Right cardiac atrium (tissue), 5 donors: Measurements from ENCODE around the gene PSMD12. TPM values are rescaled to one million over a fixed set of nuclear protein-coding genes. Genes with fewer than 3 reads are reported as not detected.
"Not testable (repeated sequence)": the region's sequence is repeated elsewhere in the genome, so short reads cannot be mapped to it uniquely, and the experiment has no call there.

Source experiments
- ATAC-seq, 2 donors: fragments of 200-7000 bp; cut with Tn5 transposase; one replicate each; pipeline versions ENCODE4 v1.8.0 to v1.9.1; 2020; ENCODE audit warnings: moderate library complexity in 2 of 2, mild to moderate bottlenecking in 1 of 2
- DNase-seq, 3 donors: peaks; one replicate each; pipeline ENCODE4 v3.0.0-alpha.2; 2020
- H3K27ac ChIP-seq: one replicate; pipeline ENCODE4 v1.5.1; 2013; ENCODE audit warnings: mild to moderate bottlenecking, low read length, control low read depth, moderate library complexity
- H3K27me3 ChIP-seq: one replicate; pipeline ENCODE4 v1.6.1; 2013; ENCODE audit not compliant: control insufficient read depth, insufficient read depth
- H3K4me1 ChIP-seq: one replicate; pipeline ENCODE4 v1.6.1; 2013; ENCODE audit warnings: low read length; ENCODE audit not compliant: control insufficient read depth, insufficient read depth
- H3K4me3 ChIP-seq: one replicate; pipeline ENCODE4 v1.5.1; 2013; ENCODE audit warnings: low read length, control low read depth
- H3K9me3 ChIP-seq: one replicate; pipeline ENCODE4 v1.6.1; 2013; ENCODE audit warnings: low read length; ENCODE audit not compliant: control insufficient read depth
- WGBS: extraction: QIAGEN DNeasy Blood & Tissue Kit; methylation state at CpG from one replicate; pipeline ENCODE4 v1.1.7; 2013; 5-methylcytosine and 5-hydroxymethylcytosine counted together
- intact Hi-C, 4 donors: fragments of 100-400 bp; cut with DNase I; formaldehyde crosslinking; loops; one replicate each; pipeline versions ENCODE4 v1.11.0 to v1.14.0; 2022 to 2023
- long read RNA-seq, 4 donors: library from polyadenylated mRNA; unstranded; transcript quantifications; one replicate each; pipeline ENCODE4 v2.0.0, GENCODE V29; 2020 to 2021
- polyA plus RNA-seq: library from polyadenylated mRNA; stranded (reverse); fragments of 200-250 nt; gene quantifications from one replicate; pipeline ENCODE4 v1.2.3, GENCODE V29; 2013
- total RNA-seq, 4 donors: library from RNA; stranded (reverse); fragmentation: NEBNext Ultra II Directional; extraction: Animal tissue kit (Norgen Biotek cat#: 25700); gene quantifications; one replicate each; pipeline ENCODE4 v1.2.1, GENCODE V29; 2021
- donor health status: healthy with polysubstance abuse.
- donor health status: DM: no; HTN: yes; CAD: no.
- donor health status: DM: no; HTN: no; CAD: no.
- donor health status: DM: no; HTN: yes; CAD: no; lungs with severe emphysema.
- donor health status: DM: yes; HTN: yes; CAD: no.

The PSMD12 gene
- 10 to 100 TPM; 47.2 to 59.5 (median 51.4) TPM for total RNA-seq
- 26.7 TPM for polyA plus RNA-seq
- long read RNA-seq, donor 1, full-length matches to known transcripts, result 93 of 105 reads
- long read RNA-seq, donor 1, partial matches to known transcripts, result 4 of 105 reads
- long read RNA-seq, donor 1, other reads (novel, unspliced or antisense), result 8 of 105 reads
- long read RNA-seq, donor 2, full-length matches to known transcripts, result 19 of 23 reads
- long read RNA-seq, donor 2, partial matches to known transcripts, result 2 of 23 reads
- long read RNA-seq, donor 2, other reads (novel, unspliced or antisense), result 2 of 23 reads
- long read RNA-seq, donor 3, full-length matches to known transcripts, result 190 of 209 reads
- long read RNA-seq, donor 3, partial matches to known transcripts, result 6 of 209 reads
- long read RNA-seq, donor 3, other reads (novel, unspliced or antisense), result 13 of 209 reads
- long read RNA-seq, donor 4, full-length matches to known transcripts, result 19 of 22 reads
- long read RNA-seq, donor 4, partial matches to known transcripts, result 1 of 22 reads
- long read RNA-seq, donor 4, other reads (novel, unspliced or antisense), result 2 of 22 reads

GRCh38 chr17:67366193-67367157 lies at the start of gene PSMD12:
TSS of gene PSMD12 (minus strand) at chr17:67366577. CDS start at chr17:67366519, 58 bp downstream.
- peaks cover 2% of the 10 kb centered on the region for H3K4me1 ChIP-seq
- intact Hi-C loops, result loop anchor here in 1 of 4 donors (10.0 kb wide), 1 partner anchor 348 kb away; the partner anchor contains the start of gene NOL11

GRCh38 chr17:67415291-67415690 lies 48.9 kb upstream of the PSMD12 start:
- ATAC-seq (peak; percentile 24 to 70), DNase-seq (no peak)
- no peak overlapping the region for H3K27ac ChIP-seq
- no peak overlapping the region for H3K4me3 ChIP-seq
- 71% methylated on average over 7 of the region's 7 CpGs for WGBS
- intact Hi-C loops, result no loop called here
- peaks cover 4% of the 10 kb centered on the region for H3K4me1 ChIP-seq
- no peaks in the 10 kb centered on the region for H3K27me3 ChIP-seq
- no peaks in the 10 kb centered on the region for H3K9me3 ChIP-seq

More at GRCh38 chr17:67366193-67367157, at the start of gene PSMD12:
- ATAC-seq (peak; percentile 95 to 98), DNase-seq (peak; percentile 94 to 98 (median 98))
- peak within 1 kb of the TSS; percentile 81 for H3K4me3 ChIP-seq
- H3K9me3 ChIP-seq, result no peaks in the 10 kb centered on the region
- WGBS, result 1% methylated on average over 55 of the region's 55 CpGs
- H3K27me3 ChIP-seq, result no peaks in the 10 kb centered on the region
- peak within 1 kb of the TSS; percentile 79 for H3K27ac ChIP-seq

GRCh38 chr17:67414559-67414958 lies 48.2 kb upstream of the PSMD12 start:
- no peaks in the 10 kb centered on the region for H3K9me3 ChIP-seq
- H3K4me3 ChIP-seq, result no peak overlapping the region
- H3K27ac ChIP-seq, result no peak overlapping the region
- DNase-seq, result no peak
- intact Hi-C loops, result no loop called here
- peaks cover 4% of the 10 kb centered on the region for H3K4me1 ChIP-seq
- no peaks in the 10 kb centered on the region for H3K27me3 ChIP-seq
- 98% methylated on average over 2 of the region's 2 CpGs for WGBS
- no peak for ATAC-seq

DNA sequence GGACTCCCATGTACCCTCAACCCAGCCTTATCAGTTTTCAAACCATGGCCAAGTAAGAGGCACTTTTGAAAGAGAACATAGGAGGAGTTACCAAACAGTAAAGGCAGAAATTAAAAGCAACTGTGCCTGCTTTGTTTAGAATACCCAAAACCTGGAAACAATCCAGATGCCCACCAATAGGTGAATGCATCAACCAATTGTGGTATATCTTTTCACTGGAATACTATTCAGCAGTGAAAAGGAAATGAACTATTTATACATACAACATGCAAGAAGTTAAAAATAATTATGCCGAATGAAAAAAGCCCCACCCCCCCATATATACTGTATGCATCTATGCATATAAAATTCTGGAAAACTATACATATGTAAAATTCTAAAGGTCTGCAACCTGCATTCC lies 47.8 kb upstream of the PSMD12 start:
- H3K27me3 ChIP-seq, result no peaks in the 10 kb centered on the region
- no peak for DNase-seq
- no peak overlapping the region for H3K4me3 ChIP-seq
- peaks cover 3% of the 10 kb centered on the region for H3K4me1 ChIP-seq
- H3K9me3 ChIP-seq, result no peaks in the 10 kb centered on the region
- 98% methylated on average over 1 of the region's 1 CpG for WGBS
- ATAC-seq, result no peak
- no peak overlapping the region for H3K27ac ChIP-seq
- intact Hi-C loops, result no loop called here

DNA sequence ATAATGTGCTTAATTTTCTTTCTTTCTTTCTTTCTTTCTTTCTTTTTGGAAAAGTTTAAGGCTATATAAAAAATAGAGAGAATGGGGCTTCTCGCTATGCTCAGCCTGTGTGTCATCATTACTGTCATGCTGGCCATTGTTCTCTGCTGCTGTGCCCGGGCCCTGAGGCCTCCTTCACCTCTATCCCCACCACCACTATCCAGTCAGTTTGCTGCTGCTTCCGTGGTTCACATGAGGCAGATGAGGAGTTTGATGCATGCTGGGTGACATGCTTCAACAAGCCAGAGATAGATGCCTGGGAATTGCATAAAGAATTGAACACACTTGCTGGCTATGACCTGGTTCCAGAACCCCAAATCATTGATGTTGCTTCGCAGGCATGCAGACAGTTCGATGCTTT lies 47.0 kb upstream of the PSMD12 start:
- intact Hi-C loops, result no loop called here
- no peaks in the 10 kb centered on the region for H3K9me3 ChIP-seq
- 90% methylated on average over 5 of the region's 5 CpGs for WGBS
- H3K4me1 ChIP-seq, result peaks cover 3% of the 10 kb centered on the region
- H3K27me3 ChIP-seq, result no peaks in the 10 kb centered on the region
- no peak overlapping the region for H3K27ac ChIP-seq
- no peak overlapping the region for H3K4me3 ChIP-seq
- DNase-seq (no peak), ATAC-seq (no peak)

GRCh38 chr17:67412941-67413340 lies 46.6 kb upstream of the PSMD12 start:
- WGBS, result 48% methylated on average over 2 of the region's 2 CpGs
- intact Hi-C loops, result no loop called here
- Histone ChIP-seq H3K4me1 (peaks cover 3% of the 10 kb centered on the region), H3K27me3 (no peaks in the 10 kb centered on the region), H3K4me3 (no peak overlapping the region), H3K27ac (no peak overlapping the region), H3K9me3 (no peaks in the 10 kb centered on the region)
- DNase-seq (no peak), ATAC-seq (no peak)

GRCh38 chr17:67412032-67412431 lies 45.7 kb upstream of the PSMD12 start:
- no peaks in the 10 kb centered on the region for H3K27me3 ChIP-seq
- H3K4me1 ChIP-seq, result peaks cover 3% of the 10 kb centered on the region
- no peaks in the 10 kb centered on the region for H3K9me3 ChIP-seq
- DNase-seq (peak in 1 of 3 donors; percentile 46), ATAC-seq (peak in 1 of 2 donors; percentile 37)
- H3K27ac ChIP-seq, result no peak overlapping the region
- H3K4me3 ChIP-seq, result no peak overlapping the region
- intact Hi-C loops, result no loop called here
- 61% methylated on average over 4 of the region's 4 CpGs for WGBS

DNA sequence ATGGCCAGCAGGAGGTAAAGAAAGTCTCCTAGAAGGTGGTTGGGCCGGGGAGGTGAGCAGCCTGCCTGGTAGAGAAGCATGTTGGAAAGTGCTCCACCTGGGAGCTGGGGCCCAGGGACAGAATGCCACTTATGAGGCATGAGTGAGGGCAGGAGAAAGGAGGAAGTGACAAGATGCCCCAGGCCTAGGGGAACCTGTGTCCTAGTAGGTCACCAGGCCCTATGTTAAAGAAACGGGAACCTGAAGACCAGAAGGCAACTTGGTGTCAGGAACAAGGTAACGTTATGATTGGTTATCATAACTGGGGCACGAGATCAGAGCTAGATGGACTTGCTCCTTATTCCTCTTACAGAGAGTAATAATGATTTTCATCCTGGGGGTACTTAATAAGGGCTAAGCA lies 45.0 kb upstream of the PSMD12 start:
- Histone ChIP-seq H3K27me3 (no peaks in the 10 kb centered on the region), H3K4me1 (peaks cover 3% of the 10 kb centered on the region), H3K9me3 (no peaks in the 10 kb centered on the region), H3K4me3 (no peak overlapping the region), H3K27ac (no peak overlapping the region)
- 89% methylated on average over 4 of the region's 4 CpGs for WGBS
- DNase-seq, result no peak
- no peak for ATAC-seq
- intact Hi-C loops, result no loop called here

GRCh38 chr17:67408455-67408830 lies 42.1 kb upstream of the PSMD12 start:
- H3K4me1 ChIP-seq, intact Hi-C loops, H3K4me3 ChIP-seq, H3K9me3 ChIP-seq, H3K27me3 ChIP-seq, DNase-seq, H3K27ac ChIP-seq, ATAC-seq: not testable (repeated sequence)
- WGBS, result 61% methylated on average over 3 of the region's 3 CpGs

- ATAC-seq (no peak), DNase-seq (no peak)
- Histone ChIP-seq H3K27ac (no peak overlapping the region), H3K4me1 (peaks cover 3% of the 10 kb centered on the region), H3K4me3 (no peak overlapping the region), H3K27me3 (no peaks in the 10 kb centered on the region), H3K9me3 (no peaks in the 10 kb centered on the region)
- intact Hi-C loops, result no loop called here
- WGBS, result 93% methylated on average over 6 of the region's 6 CpGs
These were observed 37.1 kb upstream of the PSMD12 start for GRCh38 chr17:67403483-67403882.

DNA sequence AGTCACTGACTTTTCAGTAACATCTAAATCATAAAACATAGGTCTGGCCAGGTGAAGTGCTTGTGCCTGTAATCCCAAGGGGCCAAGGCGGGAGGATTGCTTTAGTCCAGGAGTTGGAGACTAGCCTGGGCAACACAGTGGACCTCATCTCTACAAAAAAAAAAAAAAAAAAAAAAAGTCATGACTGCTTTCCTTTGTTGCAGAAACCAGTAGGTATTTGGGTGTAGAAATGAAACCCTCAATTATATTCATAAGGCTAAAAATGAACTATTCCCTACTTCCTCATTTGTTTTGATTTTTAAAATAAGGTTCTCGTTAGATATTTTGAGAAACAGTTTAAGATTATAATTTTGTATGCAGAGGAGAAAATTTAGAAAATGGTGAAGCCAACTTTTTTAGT lies 36.7 kb upstream of the PSMD12 start:
- intact Hi-C loops, result no loop called here
- Histone ChIP-seq H3K9me3 (no peaks in the 10 kb centered on the region), H3K27me3 (no peaks in the 10 kb centered on the region), H3K27ac (no peak overlapping the region), H3K4me3 (no peak overlapping the region), H3K4me1 (peaks cover 3% of the 10 kb centered on the region)
- 87% methylated on average over 2 of the region's 2 CpGs for WGBS
- DNase-seq (no peak), ATAC-seq (no peak)
